Measurements from ENCODE around the gene TAF10.

TAF10 gene

DNA sequence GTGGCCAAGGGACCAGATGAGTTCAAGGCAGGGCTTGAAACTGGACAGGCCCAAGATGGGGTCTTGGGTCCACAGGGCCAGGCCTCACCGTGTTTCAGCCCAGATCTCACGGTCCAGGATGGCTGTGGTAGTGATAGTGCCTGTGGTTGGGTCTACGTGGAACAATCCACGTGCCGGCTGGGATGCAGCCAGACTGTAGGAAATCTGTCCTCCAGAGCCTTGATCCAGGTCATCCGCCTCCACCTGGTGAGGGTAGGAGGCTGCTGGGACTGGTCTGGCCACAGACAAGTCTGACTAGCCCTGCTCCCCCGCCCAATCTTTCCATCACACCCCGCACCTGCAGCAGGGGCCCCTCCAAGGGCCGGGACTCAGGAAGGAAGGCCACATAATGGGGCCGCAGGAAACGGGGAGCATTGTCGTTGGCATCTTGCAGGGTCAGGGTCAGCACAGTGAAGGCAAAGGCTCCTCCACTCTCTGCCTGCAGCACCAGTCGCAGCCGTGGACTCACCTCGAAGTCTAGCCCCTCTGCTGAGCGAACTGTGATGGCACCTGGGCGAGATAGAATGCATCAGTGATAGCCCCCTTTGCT is 13.9 kb upstream of the TAF10 start:
- in situ Hi-C loops (cut with HindIII; ENCODE audit: low sequenced_read_pairs), result no loop called here

DNA sequence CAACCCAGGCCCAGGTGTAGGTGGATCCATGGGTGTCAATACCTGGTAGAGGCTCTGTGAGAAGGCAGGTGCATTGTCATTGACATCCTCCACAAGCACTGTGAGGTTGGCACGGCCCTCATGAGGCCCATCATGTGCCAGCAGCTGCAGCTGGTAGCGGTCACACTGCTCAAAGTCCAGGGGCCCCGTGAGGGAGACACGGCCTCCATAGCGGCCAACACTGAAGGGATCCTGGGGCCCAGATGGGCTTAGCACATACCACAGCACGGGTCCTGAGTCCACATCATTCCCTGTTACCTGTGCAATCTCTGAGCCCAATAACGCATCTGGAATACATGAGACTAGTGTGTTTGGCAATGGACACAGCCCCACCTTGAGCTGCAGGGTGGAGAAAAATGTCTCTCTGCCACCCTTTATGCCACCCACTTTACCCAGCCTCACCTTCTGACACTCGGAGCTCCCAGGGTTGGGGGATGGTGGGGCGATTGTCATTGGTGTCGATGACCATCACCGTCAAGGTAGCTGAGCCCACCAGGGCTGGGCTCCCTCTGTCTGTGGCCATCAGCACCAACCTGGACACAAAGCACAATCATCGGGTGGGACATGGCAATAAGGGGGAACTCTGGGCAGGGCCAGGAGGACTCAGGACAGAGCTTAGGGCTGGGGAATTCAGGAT is 13.3 kb upstream of the TAF10 start:
- in situ Hi-C loops (cut with HindIII; ENCODE audit: low sequenced_read_pairs), result no loop called here

GRCh38 chr11:6623391-6624363 is 11.7 kb upstream of the TAF10 start:
- in situ Hi-C loops (cut with HindIII; ENCODE audit: low sequenced_read_pairs), result no loop called here

DNA sequence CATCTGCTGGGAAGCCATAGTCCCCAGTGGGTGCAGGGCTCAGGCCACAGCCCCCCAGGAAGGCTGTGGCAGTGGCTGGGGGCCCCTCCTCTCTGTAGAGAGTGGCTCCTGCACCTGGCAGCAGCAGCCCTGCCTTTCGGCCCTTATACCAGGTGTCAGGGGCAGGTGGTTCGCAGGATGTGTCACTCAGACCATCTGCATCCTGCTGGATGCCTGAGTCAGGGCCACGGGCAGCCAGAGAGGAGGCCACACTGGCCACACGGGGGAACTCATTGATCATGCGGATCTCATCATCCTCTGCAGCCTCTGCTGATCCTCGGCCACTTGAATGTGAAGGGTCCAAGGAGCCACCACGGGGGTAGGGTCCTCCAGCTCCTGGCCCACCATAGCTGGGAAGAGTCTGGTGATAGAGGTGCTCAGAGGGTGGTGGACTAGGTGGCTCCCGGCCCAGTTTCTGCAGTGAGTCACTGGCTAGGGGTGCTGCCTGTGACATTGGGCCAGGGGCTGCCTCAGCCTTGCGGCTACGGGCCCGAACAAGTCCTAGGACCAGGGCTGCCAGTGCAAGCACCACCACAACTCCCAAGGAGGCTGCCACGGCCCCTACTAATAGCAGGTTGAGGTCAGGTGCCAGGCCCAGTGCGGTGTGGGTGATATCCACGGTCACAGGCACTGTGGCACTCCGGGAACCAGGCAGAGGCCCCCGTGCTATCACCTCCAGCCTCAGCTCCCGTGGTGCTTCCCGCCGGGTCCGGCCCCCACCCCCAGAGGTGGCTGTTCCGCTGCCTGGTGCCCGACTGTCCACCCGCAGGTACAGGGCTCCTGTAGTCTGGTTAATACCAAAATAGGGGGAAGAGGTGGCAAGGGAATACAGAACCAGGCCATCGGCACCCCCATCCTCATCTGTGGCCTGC is 10.5 kb upstream of the TAF10 start:
- in situ Hi-C loops (cut with HindIII; ENCODE audit: low sequenced_read_pairs), result no loop called here

- in situ Hi-C loops (cut with HindIII; ENCODE audit: low sequenced_read_pairs), result no loop called here
Measured at GRCh38 chr11:6621711-6622211, 9.7 kb upstream of the TAF10 start.

GRCh38 chr11:6620636-6621035 is 8.6 kb upstream of the TAF10 start:
- in situ Hi-C loops (cut with HindIII; ENCODE audit: low sequenced_read_pairs), result no loop called here

DNA sequence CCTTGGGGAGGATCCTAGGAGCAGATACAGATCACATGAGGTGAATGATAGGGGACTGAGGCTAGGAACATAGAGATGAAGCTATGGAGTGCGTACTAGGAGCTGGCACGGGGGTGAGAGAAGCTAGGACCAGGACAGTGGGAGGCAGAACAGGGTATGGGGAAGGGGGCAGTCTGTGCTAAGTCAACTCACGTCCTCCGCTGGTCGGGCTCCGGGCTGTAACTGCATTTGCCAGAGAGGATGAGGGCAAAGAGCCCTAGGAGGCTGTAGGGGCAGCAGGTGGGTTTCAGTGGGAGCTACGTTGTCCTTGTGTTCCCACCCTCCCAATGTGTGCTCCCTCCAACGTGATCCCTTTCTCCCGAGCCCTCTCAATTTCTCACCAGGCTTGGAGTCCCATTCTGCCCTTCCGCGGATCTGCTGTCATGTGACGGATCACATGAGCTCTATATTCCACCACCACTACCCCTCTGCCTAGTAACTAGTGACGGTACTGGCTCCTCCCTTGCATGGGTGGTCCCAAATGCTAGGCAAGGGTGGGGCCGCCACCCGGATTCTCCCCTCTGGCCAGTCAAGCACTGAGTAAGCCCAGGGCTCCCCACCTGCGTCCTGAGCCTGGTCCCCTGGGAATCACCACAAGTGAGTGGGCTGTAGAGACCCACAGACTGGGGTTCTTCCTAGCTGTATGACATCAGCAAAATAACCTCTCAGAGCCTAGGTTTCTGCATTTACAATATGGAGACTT is 7.2 kb upstream of the TAF10 start, which contains the start of gene TPP1:
TPP1 (minus strand) TSS at position 419 of the 742 bp plus-strand sequence; CDS start at position 397, 22 bp downstream.
- in situ Hi-C loops (cut with HindIII; ENCODE audit: low sequenced_read_pairs), result loop anchor here (10.0 kb wide), 1 partner anchor 214 kb away; no protein-coding TSS in a partner anchor

GRCh38 chr11:6618117-6619003 is 6.3 kb upstream of the TAF10 start:
- in situ Hi-C loops (cut with HindIII; ENCODE audit: low sequenced_read_pairs), result loop anchor here (10.0 kb wide), 1 partner anchor 214 kb away; no protein-coding TSS in a partner anchor

GRCh38 chr11:6617315-6617781 is 5.3 kb upstream of the TAF10 start:
- in situ Hi-C loops (cut with HindIII; ENCODE audit: low sequenced_read_pairs), result loop anchor here (10.0 kb wide), 1 partner anchor 213 kb away; no protein-coding TSS in a partner anchor

GRCh38 chr11:6616596-6617250 is 4.7 kb upstream of the TAF10 start:
- in situ Hi-C loops (cut with HindIII; ENCODE audit: low sequenced_read_pairs), result loop anchor here (10.0 kb wide), 1 partner anchor 212 kb away; no protein-coding TSS in a partner anchor

DNA sequence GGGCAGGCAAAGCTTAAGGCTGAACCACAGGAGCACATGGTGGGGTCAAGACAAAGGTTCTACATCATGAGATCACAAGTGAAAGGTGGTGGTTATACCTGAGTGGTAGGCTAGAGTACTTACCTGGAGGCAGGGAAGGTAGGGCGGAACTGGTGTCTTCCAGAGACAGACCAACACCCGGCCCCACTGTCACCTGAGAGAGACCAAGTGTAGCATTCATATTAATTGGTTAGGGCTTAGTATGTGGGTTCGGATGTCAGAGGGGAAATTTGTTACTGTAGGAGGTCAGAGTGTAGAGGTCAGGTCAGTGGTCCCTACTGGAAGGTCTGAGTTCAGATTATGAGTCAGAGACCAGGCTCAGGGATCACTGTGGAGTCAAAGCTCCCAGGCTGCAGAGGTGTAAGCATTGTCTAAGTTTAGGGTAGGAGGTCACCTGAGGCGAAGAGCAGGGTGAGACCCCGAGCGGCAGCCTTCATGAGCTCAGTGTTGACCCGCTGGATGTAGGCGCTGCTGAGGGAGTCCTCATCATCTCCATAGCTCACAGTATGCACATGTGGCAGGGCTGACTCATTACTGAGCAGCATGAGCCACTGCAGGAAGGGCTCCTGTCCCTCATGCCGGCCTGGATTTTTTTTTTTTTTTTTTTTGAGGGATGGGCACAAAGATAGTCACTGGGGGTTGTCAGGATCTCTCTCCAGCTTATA is 4.0 kb upstream of the TAF10 start:
- in situ Hi-C loops (cut with HindIII; ENCODE audit: low sequenced_read_pairs), result loop anchor here (10.0 kb wide), 1 partner anchor 211 kb away; no protein-coding TSS in a partner anchor

DNA sequence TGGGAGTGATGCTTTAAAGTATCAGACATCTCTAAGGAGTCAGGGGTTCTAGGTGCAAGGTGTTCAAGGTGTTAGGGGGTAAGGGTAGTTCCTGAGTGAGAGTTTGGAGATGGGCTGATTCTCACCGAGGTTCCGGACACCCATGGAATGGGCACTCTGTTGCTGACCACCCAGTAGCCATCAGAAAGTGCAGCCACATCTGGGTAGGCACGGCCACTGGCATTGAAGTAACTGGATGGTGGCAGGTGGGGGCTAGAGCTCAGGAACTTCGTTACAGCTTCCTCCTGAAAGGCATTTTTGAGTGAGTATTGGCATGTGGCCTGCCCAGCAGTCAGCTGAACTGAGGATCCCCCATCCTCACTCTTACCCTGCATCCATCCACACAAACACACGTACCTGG is 3.0 kb upstream of the TAF10 start:
- in situ Hi-C loops (cut with HindIII; ENCODE audit: low sequenced_read_pairs), result loop anchor here (10.0 kb wide), 1 partner anchor 210 kb away; no protein-coding TSS in a partner anchor

DNA sequence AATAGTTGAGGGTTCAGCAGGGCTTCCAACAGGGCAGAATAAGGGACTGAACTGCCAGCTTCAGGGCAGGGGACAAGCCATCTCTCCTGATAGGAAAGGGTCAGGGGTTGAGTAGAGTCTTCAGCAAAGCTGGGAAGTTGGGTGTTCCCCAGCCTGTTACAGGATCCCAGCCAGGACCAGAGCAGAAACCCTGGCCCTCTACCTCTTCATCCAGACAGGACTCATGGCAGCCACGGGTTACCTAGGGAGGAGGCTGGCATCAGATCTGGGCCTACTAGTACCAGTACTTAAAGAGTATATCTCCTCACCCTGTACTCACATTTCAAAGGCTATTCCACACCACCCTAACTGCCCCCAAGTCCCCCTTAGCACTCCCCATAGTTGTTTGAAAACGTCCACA is 2.4 kb upstream of the TAF10 start:
- in situ Hi-C loops (cut with HindIII; ENCODE audit: low sequenced_read_pairs), result loop anchor here (10.0 kb wide), 1 partner anchor 210 kb away; no protein-coding TSS in a partner anchor

GRCh38 chr11:6613496-6613895 is 1.5 kb upstream of the TAF10 start:
- in situ Hi-C loops (cut with HindIII; ENCODE audit: low sequenced_read_pairs), result loop anchor here (10.0 kb wide), 1 partner anchor 209 kb away; no protein-coding TSS in a partner anchor

DNA sequence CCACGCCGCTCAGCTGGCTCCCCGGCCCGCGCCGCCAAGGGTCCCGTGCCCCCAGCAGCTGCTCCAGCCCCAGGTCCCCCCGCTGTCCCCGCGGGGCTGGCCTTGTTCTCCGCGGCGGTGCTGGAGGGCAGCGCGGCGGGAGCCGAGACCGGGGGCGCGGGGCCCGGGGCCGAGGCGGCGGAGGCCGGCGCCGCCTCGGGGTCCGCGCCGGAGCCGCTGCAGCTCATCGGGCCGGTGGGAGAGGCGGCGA is 128 bp downstream of the TAF10 start:
- in situ Hi-C loops (cut with HindIII; ENCODE audit: low sequenced_read_pairs), result loop anchor here (10.0 kb wide), 1 partner anchor 207 kb away; no protein-coding TSS in a partner anchor

GRCh38 chr11:6611092-6611962 is 689 bp downstream of the TAF10 start:
- in situ Hi-C loops (cut with HindIII; ENCODE audit: low sequenced_read_pairs), result loop anchor here (10.0 kb wide), 1 partner anchor 207 kb away; no protein-coding TSS in a partner anchor

All from DLD1 (cell line).